Prostate gland (tissue), 2 donors: ENCODE measurements around the gene C9orf40. TPM values are rescaled to one million over a fixed set of nuclear protein-coding genes. Genes with fewer than 3 reads are reported as not detected.

Experiments used
- DNase-seq: peaks from one replicate; pipeline ENCODE4 v3.0.0-alpha.2; 2019; ENCODE audit warnings: low spot score
- H3K27ac ChIP-seq, 2 donors: fragments of 200-600 bp; sonication (generic); 2 replicates each; pipeline ENCODE4 v1.5.1; 2017 to 2019
- H3K27me3 ChIP-seq: fragments of 200-600 bp; sonication (generic); replicated peaks from 2 replicates; pipeline ENCODE4 v1.5.1; 2019; ENCODE audit not compliant: insufficient read depth
- H3K36me3 ChIP-seq, 2 donors: fragments of 200-600 bp; sonication (generic); 1 replicate in 1 of 2; 2 replicates in 1 of 2; pipeline versions ENCODE4 v1.5.1 to v1.8.1; 2017 to 2019
- H3K4me1 ChIP-seq: fragments of 200-600 bp; sonication (generic); replicated peaks from 2 replicates; pipeline ENCODE4 v1.5.1; 2019
- H3K4me3 ChIP-seq, 2 donors: fragments of 200-600 bp; sonication (generic); 2 replicates each; pipeline ENCODE4 v1.5.1; 2017 to 2019
- H3K9me3 ChIP-seq: fragments of 200-600 bp; sonication (generic); 2 replicates; pipeline ENCODE4 v1.5.1; 2017
- POLR2A ChIP-seq: fragments of 450-650 bp; IDR thresholded peaks from one replicate; pipeline ENCODE4 v1.6.1; 2016; ENCODE audit warnings: antibody characterized with exemption, mild to moderate bottlenecking
- POLR2AphosphoS5 ChIP-seq: sonication (generic); formaldehyde crosslinking; IDR thresholded peaks from one replicate; pipeline ENCODE4 v1.6.1; 2017; ENCODE audit warnings: antibody characterized with exemption
- WGBS: methylation state at CpG from one replicate; pipeline ENCODE4 v1.1.5; 2018; 5-methylcytosine and 5-hydroxymethylcytosine counted together
- intact Hi-C: fragments of 100-400 bp; cut with DNase I; formaldehyde crosslinking; loops from one replicate; pipeline ENCODE4 v1.14.2; 2022
- total RNA-seq, 2 donors: library from RNA; depleted of rRNA; stranded (reverse); fragments of >200 nt; gene quantifications; one replicate each; pipeline ENCODE4 v1.1.0, GENCODE V29; 2016
- TF ChIP-seq, protein P1 (sequence below), 4 experiments: fragments of 200-600 bp in 2 of 4; fragments of 450-650 bp in 2 of 4; sonication (generic) in 2 of 4; IDR thresholded peaks; 1 replicate in 3 of 4; 2 replicates in 1 of 4; pipeline ENCODE4 v1.5.1; 2016 to 2019; ENCODE audit warnings: antibody characterized with exemption in 4 of 4, mild to moderate bottlenecking in 2 of 4, moderate library complexity in 2 of 4

C9orf40 gene
- total RNA-seq, 2 donors from 2014 or later: 2.5 to 4.4 TPM

DNA sequence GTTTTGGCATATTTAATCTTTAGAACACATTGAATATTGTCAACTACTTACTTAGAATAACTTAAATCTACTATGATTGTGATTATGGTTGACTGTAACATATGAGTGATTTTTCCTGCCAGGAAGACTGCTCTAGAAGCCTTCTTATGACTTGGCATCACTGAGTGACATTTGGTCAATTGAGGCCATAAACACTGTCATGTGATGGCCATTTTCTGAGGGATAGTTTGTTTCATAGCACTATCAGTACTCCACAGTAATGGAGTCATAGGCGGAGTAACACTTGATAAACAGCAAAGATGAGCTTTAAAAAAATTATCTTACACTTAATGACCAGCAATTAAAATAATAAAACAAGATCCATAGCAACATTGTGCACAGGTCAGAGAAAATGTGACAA is 31.0 kb downstream of the C9orf40 start:
- no peaks in the 10 kb centered on the region for H3K4me1 ChIP-seq
- intact Hi-C loops: no loop called here
- no peak overlapping the region for H3K27ac ChIP-seq
- no peaks in the 10 kb centered on the region for H3K36me3 ChIP-seq
- TF ChIP-seq, protein P1, sequence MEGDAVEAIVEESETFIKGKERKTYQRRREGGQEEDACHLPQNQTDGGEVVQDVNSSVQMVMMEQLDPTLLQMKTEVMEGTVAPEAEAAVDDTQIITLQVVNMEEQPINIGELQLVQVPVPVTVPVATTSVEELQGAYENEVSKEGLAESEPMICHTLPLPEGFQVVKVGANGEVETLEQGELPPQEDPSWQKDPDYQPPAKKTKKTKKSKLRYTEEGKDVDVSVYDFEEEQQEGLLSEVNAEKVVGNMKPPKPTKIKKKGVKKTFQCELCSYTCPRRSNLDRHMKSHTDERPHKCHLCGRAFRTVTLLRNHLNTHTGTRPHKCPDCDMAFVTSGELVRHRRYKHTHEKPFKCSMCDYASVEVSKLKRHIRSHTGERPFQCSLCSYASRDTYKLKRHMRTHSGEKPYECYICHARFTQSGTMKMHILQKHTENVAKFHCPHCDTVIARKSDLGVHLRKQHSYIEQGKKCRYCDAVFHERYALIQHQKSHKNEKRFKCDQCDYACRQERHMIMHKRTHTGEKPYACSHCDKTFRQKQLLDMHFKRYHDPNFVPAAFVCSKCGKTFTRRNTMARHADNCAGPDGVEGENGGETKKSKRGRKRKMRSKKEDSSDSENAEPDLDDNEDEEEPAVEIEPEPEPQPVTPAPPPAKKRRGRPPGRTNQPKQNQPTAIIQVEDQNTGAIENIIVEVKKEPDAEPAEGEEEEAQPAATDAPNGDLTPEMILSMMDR (IDR thresholded peaks at IDR 0.05): no peak
- TF ChIP-seq POLR2A (no peak), POLR2AphosphoS5 (no peak)
- H3K27me3 ChIP-seq: no peaks in the 10 kb centered on the region
- no peak for DNase-seq
- H3K4me3 ChIP-seq: no peak overlapping the region
- 95% methylated on average over 1 of the region's 1 CpG for WGBS
- H3K9me3 ChIP-seq: no peaks in the 10 kb centered on the region

DNA sequence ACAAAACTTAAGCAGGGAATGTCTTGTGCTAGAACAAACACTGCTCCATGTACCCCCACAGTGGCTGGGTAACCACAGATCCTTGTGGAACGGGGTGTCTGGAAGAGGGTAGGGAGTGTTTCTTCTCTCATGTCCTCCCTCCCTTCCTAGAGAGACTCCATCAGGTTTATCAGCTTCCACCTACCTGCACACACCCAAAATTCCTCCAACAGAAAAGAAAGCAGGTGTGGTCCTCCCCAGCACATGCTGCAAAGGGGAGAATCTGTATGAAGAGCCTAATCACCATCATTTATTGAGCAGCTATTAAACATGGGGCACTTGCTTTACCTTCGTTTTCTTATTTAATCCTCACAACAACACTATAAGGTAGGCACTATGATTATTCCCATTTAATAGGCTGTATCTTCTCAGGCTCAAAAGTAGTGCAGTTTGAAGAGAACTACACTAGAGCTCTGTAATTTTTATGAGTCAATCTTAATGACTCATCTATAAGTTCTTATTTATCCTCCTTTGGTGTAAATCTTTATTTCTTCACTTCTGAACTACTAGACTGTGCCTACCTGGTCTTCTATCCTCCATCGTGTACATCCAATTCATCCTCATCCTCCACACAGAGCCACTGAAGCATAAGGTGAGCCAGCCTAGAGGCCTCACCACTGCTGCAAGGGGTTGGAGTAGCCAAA is 31.6 kb downstream of the C9orf40 start:
- no peaks in the 10 kb centered on the region for H3K4me1 ChIP-seq
- no peaks in the 10 kb centered on the region for H3K36me3 ChIP-seq
- WGBS: 85% methylated on average over 3 of the region's 3 CpGs
- H3K9me3 ChIP-seq: no peaks in the 10 kb centered on the region
- DNase-seq: no peak
- H3K27me3 ChIP-seq: no peaks in the 10 kb centered on the region
- no peak overlapping the region for H3K4me3 ChIP-seq
- H3K27ac ChIP-seq: no peak overlapping the region
- TF ChIP-seq, protein P1 (IDR thresholded peaks at IDR 0.05): no peak
- no peak for TF ChIP-seq POLR2AphosphoS5
- TF ChIP-seq POLR2A: no peak
- intact Hi-C loops: no loop called here

DNA sequence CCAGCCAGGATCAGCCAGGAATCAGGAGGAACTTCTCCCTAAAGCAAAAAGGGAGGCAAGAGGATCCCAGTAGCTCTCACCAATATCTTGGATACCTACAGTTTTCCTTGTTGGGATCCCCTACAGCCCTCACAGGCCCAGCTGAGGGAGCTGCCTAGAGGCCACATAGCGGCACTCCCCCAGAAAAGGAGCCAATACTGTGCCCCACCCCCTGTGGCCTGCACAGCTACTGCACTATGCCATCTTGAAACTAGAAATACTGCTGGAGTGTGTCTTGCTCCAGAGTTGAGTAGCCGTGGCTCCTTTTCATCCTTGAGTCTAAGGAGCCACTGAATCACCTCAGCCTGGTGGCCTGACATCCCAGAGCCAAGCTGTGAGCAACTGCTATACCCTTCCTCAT is 42.7 kb downstream of the C9orf40 start:
- Histone ChIP-seq H3K4me1 (no peaks in the 10 kb centered on the region), H3K27me3 (no peaks in the 10 kb centered on the region), H3K27ac (no peak overlapping the region), H3K36me3 (no peaks in the 10 kb centered on the region), H3K9me3 (no peaks in the 10 kb centered on the region), H3K4me3 (no peak overlapping the region)
- 93% methylated on average over 2 of the region's 2 CpGs for WGBS
- DNase-seq: no peak
- no peak for TF ChIP-seq POLR2A
- TF ChIP-seq, protein P1 (IDR thresholded peaks at IDR 0.05): no peak
- no peak for TF ChIP-seq POLR2AphosphoS5
- intact Hi-C loops: no loop called here

DNA sequence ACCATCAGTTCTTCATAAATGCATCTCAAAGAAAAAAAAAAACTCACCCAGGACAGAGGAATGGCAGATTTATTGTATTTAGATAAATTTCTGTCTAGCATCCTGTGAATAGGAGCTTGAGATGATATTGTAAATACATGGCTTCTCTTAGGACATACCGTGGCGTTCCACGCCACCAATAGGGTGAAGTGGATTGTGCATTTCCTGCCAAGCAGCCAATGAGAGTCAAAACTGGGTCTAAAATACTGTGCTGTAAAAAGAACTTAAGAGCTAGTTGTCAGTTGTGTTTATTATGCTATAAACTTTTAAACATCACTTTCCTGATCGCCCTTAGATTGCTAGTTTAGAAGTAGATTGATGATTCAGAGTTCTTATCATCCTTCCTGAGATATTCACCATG is 44.0 kb downstream of the C9orf40 start:
- Histone ChIP-seq H3K4me3 (no peak overlapping the region), H3K9me3 (no peaks in the 10 kb centered on the region), H3K36me3 (no peaks in the 10 kb centered on the region), H3K4me1 (no peaks in the 10 kb centered on the region), H3K27me3 (no peaks in the 10 kb centered on the region), H3K27ac (no peak overlapping the region)
- intact Hi-C loops: no loop called here
- no peak for DNase-seq
- TF ChIP-seq POLR2AphosphoS5 (no peak), POLR2A (no peak)
- TF ChIP-seq, protein P1 (IDR thresholded peaks at IDR 0.05): no peak
- 64% methylated on average over 4 of the region's 4 CpGs for WGBS

DNA sequence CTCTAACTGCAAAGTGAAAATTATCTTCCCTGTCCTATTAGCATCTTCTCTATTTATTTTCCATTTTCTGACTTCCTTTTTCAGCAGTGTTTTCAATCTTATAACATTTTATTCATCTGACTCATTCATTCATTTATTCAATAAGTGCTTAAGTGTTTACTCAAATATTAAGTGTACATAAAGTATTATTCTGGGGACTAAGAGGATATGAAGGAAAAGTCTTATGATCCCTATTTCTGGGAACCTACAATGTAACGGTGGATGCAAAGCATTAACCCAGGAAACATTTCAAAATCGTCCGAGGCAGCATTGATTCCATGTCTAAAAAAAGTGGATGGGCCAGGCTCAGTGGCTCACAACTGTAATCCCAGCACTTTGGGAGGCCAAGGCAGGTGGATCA is 45.6 kb downstream of the C9orf40 start:
- Histone ChIP-seq H3K27ac (no peak overlapping the region), H3K4me1 (no peaks in the 10 kb centered on the region), H3K9me3 (no peaks in the 10 kb centered on the region), H3K27me3 (no peaks in the 10 kb centered on the region), H3K4me3 (no peak overlapping the region), H3K36me3 (no peaks in the 10 kb centered on the region)
- 86% methylated on average over 3 of the region's 3 CpGs for WGBS
- TF ChIP-seq, protein P1 (IDR thresholded peaks at IDR 0.05): no peak
- no peak for TF ChIP-seq POLR2AphosphoS5
- no peak for TF ChIP-seq POLR2A
- intact Hi-C loops: no loop called here
- no peak for DNase-seq
